Activated naive CD4-positive, alpha-beta T cell treated with anti-CD3 and anti-CD28 coated beads, Interleukin-2, amount 50 U/mL, for 16 hours (primary cell): ENCODE measurements around the gene KRTAP1-1.
"Not testable (repeated sequence)": the region's sequence is repeated elsewhere in the genome, so short reads cannot be mapped to it uniquely, and the experiment has no call there.

Experiments
- DNase-seq: peaks from one replicate; pipeline ENCODE4 v3.0.0-alpha.2; 2020

The KRTAP1-1 gene, protein sequence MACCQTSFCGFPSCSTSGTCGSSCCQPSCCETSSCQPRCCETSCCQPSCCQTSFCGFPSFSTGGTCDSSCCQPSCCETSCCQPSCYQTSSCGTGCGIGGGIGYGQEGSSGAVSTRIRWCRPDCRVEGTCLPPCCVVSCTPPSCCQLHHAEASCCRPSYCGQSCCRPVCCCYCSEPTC

DNA sequence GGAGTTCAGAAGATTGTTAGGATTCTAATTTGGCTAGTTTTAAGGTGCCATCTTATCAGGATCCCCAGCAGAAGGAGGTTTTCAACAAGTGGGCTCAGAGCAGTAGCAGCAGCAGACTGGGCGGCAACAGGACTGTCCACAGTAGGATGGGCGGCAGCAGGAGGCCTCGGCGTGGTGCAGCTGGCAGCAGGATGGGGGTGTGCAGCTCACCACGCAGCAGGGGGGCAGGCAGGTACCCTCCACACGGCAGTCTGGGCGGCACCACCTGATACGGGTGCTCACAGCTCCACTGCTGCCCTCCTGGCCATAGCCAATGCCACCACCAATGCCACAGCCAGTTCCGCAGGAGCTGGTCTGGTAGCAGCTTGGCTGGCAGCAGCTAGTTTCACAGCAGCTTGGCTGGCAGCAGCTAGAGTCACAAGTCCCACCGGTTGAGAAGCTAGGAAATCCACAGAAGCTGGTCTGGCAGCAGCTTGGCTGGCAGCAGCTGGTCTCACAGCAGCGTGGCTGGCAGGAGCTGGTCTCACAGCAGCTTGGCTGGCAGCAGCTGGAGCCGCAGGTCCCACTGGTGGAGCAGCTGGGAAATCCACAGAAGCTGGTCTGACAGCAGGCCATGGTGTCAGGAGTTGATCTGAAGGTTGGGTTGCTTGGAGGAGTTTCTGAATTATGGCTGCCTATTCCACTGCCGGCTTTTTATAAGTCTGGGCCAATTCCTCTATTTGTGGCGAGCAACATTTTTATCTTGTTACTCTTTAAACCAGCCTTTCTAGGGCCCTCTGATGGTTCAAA lies at the start of gene KRTAP1-1:
KRTAP1-1 (minus strand) TSS at position 668 of the 789 bp plus-strand sequence; CDS start at position 615, 53 bp downstream.
- not testable (repeated sequence) for DNase-seq

- not testable (repeated sequence) for DNase-seq
These were observed 47.6 kb upstream of the KRTAP1-1 start for GRCh38 chr17:41088760-41089352.

DNA sequence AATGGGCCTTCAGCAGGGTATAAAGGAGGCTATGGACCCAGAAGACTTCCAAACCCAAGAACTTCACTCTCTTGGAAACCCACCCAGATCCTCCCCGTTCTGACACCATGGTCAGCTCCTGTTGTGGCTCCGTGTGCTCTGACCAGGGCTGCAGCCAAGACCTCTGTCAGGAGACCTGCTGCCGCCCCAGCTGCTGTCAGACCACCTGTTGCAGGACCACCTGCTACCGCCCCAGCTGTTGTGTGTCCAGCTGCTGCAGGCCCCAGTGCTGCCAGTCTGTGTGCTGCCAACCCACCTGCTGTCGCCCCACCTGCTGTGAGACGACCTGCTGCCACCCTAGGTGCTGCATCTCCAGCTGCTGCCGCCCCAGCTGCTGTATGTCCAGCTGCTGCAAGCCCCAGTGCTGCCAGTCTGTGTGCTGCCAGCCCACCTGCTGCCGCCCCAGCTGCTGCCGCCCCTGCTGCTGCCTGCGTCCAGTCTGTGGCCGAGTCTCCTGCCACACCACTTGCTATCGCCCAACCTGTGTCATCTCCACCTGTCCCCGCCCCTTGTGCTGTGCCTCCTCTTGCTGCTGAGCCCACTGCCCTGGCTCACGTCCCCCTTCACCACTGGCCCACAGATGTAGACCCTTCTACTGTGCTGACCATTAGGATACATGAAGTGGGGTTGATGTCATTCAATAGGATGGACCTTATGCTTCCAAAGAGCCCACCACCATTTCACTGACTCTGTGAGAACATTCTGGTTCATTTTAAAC lies 43.0 kb upstream of the KRTAP1-1 start, which contains the start of gene KRTAP4-7:
KRTAP4-7 (plus strand) TSS at position 51 of the 757 bp plus-strand sequence; CDS start at position 108, 57 bp downstream.
- DNase-seq = not testable (repeated sequence)

DNA sequence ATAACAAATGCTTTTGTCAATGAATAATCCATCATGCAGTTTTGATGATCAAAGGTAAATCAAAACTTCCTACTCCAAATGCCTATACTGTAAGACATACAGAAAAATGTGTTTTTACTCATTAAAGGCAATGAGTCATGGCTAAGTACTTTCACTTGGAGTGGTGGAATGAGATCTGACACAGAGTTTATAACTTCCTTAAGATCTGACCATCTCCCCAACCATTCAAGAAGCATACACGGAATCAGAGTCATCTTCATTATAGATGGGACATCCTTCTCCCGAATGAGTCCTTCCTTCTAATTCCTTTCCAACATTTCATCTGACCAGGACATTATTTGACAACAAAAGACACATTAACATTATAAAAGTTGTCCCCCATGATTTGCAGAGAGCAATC lies 42.2 kb upstream of the KRTAP1-1 start:
- DNase-seq = not testable (repeated sequence)

- no peak for DNase-seq
These were observed 41.4 kb upstream of the KRTAP1-1 start for GRCh38 chr17:41082626-41083025.

- DNase-seq = no peak
These were observed 35.5 kb upstream of the KRTAP1-1 start for GRCh38 chr17:41076788-41077187.

- DNase-seq = no peak
These were observed 32.4 kb upstream of the KRTAP1-1 start for GRCh38 chr17:41073676-41074075.

DNA sequence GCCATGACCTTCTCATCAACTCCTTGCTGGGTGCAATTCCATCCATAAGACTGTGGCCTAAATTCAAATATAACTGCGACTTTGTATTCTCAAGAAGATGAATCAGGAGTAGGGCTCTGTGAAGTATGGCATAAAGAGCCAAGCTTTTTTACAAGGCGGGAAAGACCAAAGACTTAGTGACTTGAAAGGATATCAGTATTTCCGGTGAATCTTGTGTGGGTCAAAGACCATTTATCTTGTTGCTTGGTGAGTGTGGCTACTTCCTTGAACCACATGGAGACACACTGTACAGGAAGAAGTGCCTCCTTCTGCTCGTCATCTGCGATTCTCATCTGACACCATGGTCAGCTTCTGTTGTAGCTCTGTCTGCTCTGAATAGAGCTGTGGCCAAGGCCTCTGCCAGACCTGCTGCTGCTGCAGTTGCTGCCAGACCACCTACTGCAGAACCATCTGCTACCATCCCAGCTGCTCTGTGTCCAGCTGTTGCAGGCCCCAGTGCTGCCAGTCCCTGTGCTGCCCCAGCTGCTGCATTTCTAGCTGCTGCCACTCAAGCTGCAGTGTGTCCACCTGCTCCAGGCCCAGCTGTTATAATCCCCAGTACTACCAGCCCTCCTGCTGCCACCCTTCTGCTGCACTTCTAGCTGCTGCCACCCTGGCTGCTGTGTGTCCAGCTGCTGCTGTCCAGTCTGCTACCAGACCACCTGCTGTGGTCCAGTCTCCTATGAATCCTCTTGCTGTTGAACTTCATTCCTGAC lies 30.5 kb upstream of the KRTAP1-1 start:
- DNase-seq = no peak

GRCh38 chr17:41069031-41069430 lies 27.8 kb upstream of the KRTAP1-1 start:
- DNase-seq = no peak

DNA sequence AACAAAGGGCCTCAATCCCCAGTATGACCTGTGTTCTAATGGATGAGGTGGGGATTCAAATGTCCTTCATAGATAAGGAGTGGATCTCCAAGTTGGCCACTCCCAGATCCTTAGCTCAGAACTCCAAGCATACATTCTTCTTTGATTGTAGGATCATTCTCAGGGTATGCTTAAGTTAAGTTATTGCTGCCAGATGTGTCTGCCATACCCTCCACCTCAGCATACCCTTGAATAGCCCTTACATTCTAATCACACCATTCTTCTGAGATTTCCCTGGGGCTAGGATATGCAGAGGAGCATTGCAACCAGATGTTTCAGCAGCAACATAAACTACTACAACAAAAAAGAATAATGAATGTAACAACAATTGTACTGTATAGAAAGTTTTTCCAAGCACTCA lies 26.0 kb upstream of the KRTAP1-1 start:
- no peak for DNase-seq

DNA sequence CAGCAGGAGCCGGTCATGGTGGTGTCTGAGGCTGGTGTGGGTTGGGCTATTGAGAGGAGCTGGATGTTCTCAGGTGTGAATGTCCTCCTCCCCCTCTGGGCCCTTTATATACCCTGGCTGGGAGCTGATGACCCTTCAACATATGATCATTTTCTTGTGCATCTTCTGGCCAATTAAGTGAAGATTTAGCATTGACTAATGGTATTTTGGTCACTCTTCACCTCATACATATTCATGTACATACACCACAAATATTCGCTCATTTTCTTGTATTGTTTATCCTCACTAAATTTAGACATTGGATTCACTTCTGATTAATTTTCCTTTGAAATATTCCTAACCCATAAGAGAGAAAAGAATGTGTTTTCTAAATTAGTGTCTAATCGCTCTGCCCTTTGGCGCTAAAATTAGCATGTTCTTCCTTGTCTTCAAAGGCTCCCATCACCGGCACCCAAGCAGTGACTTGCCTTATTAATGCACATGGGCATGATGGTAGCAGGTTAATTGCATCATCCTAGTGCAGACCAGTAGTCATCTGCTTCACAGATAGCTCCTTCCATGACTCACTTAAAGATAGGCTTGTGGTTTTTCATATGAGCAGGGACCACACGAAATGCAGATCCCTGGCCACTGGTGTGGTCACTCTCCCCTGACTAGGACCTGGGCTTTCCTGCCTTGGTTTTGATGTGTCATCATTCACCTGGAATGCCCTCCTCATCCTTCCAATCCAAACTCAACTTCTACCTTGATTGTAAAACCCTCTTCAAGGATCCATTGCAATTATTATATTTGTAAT lies 24.8 kb upstream of the KRTAP1-1 start, which contains the start of gene KRTAP2-4:
KRTAP2-4 (minus strand) TSS at position 51 of the 796 bp plus-strand sequence; CDS start at position 17, 34 bp downstream.
- no peak for DNase-seq

DNA sequence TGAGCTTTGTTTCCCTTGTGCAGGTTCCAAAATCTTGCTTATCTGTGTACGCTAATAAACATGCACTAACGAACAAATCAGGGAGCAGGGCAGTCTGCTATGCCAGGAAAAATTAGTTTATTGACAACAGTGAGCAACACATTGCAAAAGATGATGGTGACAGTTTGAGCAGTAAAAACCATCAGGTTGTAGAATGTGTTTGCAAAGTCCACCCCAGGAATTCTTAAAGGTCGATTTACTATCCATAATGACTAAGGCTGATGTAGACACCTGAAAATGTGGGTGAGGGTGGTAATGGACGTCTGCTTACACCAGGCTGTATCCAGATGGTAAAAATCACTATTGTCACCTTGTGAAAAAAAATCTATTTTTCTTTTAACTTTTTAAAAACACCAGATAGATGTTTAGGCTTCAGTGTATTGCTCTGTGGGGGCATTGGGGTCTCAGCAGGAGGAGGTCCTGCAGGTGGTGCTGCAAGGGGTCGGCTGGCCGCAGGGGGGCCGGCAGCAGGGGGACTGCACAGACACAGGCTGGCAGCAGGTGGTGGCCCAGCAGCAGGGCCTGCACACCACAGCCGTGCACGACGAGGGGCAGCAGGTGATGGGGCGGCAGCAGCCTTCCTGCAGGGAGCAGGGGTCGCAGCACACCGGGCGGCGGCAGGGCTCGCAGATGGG lies 23.9 kb upstream of the KRTAP1-1 start:
- DNase-seq = not testable (repeated sequence)

DNA sequence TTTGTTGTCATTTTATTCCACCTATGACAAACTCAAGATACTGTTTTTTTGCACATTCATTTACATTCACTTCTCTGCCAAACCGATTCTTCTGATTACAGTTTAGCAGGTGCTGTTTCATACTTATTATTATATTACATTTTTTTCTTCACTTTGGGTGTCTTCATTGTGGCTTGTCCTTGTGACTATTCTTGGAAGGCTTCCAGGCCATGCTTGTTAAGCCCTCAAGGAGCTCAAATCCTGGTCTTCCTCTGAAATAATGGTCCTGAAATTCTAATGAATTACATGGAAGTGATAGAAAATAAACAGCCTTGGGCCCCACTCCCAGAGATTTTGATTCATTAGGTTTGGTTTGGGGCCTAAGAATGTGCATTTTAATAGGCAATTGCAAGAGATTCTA lies 23.1 kb upstream of the KRTAP1-1 start:
- no peak for DNase-seq

DNA sequence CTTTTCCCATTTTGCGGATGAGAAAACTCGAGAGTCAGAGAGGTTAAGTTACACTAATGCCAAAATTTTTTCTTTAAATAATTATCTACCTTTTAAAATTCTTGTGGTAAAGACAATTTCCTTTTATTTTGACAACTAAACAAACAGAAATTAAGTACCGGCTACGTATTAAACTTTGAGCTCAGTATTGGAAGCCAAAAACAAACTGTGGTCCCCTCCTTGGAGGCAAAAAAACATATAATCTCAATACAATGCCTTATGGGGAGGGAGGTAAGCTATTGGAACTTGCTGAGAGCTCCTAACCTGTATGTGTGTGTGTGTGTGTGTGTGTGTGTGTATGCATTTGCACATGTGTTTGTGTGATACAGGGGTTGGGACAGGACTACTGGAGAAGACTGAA lies 22.2 kb upstream of the KRTAP1-1 start:
- DNase-seq = no peak

- DNase-seq = no peak
These were observed 20.7 kb upstream of the KRTAP1-1 start for GRCh38 chr17:41061964-41062363.

DNA sequence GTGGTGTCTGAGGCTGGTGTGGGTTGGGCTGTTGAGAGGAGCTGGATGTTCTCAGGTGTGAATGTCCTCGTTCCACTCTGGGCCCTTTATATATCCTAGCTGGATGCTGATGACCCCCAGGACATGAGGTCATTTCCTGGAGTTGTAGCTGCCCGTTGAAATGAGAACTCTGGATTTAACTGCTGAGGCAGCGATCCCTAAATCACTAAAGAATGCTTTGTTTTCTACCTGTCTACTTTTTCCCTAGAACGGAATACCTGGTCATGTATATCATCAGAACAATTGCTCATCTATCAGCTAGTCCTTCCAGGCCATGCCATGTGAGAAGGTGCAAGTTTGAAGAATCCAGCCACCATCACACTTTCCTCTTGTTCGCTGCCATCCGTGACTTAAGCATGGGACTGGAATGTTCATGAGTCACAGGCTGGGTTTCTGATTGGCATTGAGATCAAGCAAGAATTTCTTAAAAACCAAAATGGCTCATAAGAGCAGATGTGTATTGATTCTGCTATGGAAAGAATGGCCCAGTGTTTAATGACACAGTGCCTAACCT lies 18.9 kb upstream of the KRTAP1-1 start, which contains the start of gene KRTAP2-3:
KRTAP2-3 (minus strand) TSS at position 63 of the 553 bp plus-strand sequence. CDS start 64 bp downstream, outside the sequence.
- no peak for DNase-seq

DNA sequence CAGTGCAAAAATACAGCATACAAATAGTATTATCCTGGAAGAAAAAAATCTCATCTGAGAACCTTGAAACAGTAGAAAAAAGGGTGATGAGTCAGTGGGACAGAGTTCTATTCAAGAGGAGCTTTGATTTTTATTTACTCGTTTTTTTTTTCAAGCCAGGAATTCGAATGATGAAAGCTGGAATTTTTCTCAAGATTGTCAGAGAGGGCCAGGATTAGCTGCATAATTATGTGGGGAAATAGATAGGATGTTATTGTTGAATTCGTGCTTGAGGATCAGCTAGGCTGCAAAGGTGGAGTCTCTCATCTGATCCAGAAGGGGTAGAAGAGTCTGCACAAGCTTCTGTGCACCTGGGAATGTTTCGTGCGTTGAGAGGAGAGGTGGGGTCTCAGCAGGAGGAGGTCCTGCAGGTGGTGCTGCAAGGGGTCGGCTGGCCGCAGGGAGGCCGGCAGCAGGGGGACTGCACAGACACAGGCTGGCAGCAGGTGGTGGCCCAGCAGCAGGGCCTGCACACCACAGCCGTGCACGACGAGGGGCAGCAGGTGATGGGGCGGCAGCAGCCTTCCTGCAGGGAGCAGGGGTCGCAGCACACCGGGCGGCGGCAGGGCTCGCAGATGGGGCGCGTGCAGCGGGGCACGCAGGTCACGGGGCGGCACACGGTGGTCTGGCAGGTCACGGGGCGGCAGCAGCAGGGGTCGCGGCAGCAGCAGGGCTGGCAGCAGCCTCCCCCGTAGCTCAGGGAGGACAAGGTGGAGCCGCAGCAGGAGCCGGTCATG lies 18.2 kb upstream of the KRTAP1-1 start:
- not testable (repeated sequence) for DNase-seq

DNA sequence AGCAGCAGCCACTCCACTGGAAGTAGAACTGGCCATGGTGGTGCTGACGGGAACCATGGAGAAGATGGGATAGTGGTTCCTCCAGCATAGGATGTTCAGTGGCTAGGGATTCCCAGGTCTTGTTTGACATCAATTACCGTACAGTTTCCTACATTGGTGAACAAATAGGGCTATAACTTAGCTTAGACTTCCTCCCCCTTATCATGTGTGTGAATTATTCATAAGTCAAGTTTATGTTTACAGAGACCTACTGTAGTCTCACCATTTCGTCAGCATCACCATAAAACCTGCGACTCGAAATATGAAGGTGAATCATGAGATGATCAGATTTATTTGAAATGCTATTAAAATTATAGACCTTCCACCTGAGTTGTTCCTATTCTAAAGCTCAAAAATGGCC lies 17.5 kb upstream of the KRTAP1-1 start:
- DNase-seq = no peak

DNA sequence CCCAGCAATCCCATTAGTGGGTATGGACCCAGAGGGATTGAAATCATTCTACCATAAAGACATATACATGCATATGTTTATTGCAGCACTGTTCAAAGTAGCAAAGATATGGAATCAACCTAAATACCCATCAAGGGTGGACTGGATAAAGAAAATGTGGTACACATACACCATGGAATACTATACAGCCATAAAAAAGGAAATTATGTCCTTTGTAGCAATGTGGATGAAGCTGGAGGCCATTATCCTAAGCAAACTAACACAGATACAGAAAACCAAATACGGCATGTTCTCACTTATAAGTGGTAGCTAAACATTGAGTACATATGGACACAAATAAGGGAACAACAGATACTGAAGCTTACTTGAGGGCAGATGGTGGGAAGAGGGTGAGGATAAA lies 16.3 kb upstream of the KRTAP1-1 start:
- no peak for DNase-seq
